Ishikawa (cell line): Measurements from ENCODE around the gene UBAP2L.

Source experiments
- EGR1 ChIP-seq: IDR thresholded peaks from 2 replicates; pipeline ENCODE4 v1.6.1; 2012
- EP300 ChIP-seq: IDR thresholded peaks from 2 replicates; pipeline ENCODE4 v1.6.1; 2012; ENCODE audit warnings: borderline replicate concordance
- FOXM1 ChIP-seq: IDR thresholded peaks from 2 replicates; pipeline ENCODE4 v1.6.1; 2012; ENCODE audit warnings: low read depth, borderline replicate concordance
- REST ChIP-seq: IDR thresholded peaks from 2 replicates; pipeline ENCODE4 v1.6.1; 2012; ENCODE audit warnings: low read depth, mild to moderate bottlenecking
- TCF12 ChIP-seq: IDR thresholded peaks from 2 replicates; pipeline ENCODE4 v1.6.1; 2012; ENCODE audit warnings: low read depth
- YY1 ChIP-seq: IDR thresholded peaks from 2 replicates; pipeline ENCODE4 v1.6.1; 2012; ENCODE audit warnings: low read depth
- TF ChIP-seq, protein P1 (sequence below): IDR thresholded peaks from 2 replicates; pipeline ENCODE4 v1.6.1; 2012

DNA sequence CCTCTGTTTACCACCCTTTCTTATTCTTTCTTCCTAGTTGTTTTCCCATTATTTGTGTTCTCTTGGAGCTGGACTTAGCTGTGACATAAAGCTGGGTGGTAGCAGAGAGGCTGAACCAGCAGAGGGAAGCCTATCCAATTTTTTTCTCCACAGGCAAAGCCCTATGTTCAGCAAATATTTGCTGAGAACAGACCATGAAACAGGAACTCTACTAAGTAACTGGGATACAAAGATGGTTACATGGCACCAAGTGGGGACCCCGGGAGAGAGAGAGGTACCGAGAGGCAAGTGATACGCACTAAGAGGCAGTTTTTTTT lies 21.2 kb upstream of the UBAP2L start:
- TF ChIP-seq EGR1: no peak
- TF ChIP-seq, protein P1, sequence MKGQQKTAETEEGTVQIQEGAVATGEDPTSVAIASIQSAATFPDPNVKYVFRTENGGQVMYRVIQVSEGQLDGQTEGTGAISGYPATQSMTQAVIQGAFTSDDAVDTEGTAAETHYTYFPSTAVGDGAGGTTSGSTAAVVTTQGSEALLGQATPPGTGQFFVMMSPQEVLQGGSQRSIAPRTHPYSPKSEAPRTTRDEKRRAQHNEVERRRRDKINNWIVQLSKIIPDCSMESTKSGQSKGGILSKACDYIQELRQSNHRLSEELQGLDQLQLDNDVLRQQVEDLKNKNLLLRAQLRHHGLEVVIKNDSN: no peak
- no peak for TF ChIP-seq EP300
- no peak for TF ChIP-seq TCF12
- TF ChIP-seq FOXM1: no peak
- no peak for TF ChIP-seq YY1
- no peak for TF ChIP-seq REST
